ENCODE results near the gene SPANXA2. TPM values are rescaled to one million over a fixed set of nuclear protein-coding genes. Genes with fewer than 3 reads are reported as not detected.
"Not testable (repeated sequence)": the region's sequence is repeated elsewhere in the genome, so short reads cannot be mapped to it uniquely, and the experiment has no call there.

SPANXA2 gene, protein sequence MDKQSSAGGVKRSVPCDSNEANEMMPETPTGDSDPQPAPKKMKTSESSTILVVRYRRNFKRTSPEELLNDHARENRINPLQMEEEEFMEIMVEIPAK
- polyA plus RNA-seq: not detected

DNA sequence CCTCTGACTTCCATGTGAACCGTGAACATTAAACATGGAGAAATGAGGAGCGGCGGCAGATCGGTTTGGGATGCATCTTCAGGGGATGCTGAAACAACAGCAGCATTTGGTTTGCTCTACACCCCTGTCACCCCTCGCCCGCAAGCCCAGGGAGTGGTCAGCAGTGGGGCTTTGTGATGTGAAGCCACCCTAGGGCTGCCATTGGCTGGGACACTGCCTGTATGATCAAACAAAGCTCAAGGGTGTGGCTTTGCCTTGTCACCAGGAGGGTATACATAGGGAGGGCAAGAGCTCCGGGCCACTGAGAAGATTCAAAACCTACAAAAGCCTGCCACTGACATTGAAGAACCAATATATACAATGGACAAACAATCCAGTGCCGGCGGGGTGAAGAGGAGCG, at the start of gene SPANXA2:
SPANXA2 (plus strand) TSS at position 301 of the 400 bp plus-strand sequence; CDS start at position 361, 60 bp downstream.
- H3K36me3 Mint-ChIP-seq; H3K4me3 Mint-ChIP-seq; H3K4me1 Mint-ChIP-seq; DNase-seq; H3K27ac Mint-ChIP-seq; H3K27me3 Mint-ChIP-seq (ENCODE audit: low read depth in 3 of 3); H3K9me3 Mint-ChIP-seq: not testable (repeated sequence)

DNA sequence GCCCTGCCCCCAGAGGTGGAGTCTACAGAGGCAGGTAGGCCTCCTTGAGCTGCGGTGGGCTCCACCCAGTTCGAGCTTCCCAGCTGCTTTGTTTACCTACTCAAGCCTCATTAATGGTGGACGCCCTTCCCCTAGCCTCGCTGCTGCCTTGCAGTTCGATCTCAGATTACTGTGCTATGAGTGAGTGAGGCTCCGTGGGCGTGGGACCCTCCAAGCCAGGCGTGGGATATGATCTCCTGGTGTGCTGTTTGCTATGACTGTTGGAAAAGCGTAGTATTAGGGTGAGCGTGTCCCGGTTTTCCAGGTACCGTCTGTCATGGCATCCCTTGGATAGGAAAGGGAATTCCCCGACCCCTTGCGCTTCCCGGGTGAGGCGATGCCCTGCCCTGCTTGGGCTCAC, 47.0 kb upstream of the SPANXA2 start:
- H3K9me3 Mint-ChIP-seq; DNase-seq; H3K4me1 Mint-ChIP-seq; H3K27me3 Mint-ChIP-seq (ENCODE audit: low read depth in 3 of 3); H3K36me3 Mint-ChIP-seq; H3K27ac Mint-ChIP-seq; H3K4me3 Mint-ChIP-seq: not testable (repeated sequence)

GRCh38 chrX:141584638-141585037, 4.9 kb upstream of the SPANXA2 start, which contains the start of gene SPANXA1:
Gene SPANXA1 (minus strand): TSS chrX:141584738. CDS start chrX:141584678, 60 bp downstream.
- not testable (repeated sequence) for H3K36me3 Mint-ChIP-seq

DNA sequence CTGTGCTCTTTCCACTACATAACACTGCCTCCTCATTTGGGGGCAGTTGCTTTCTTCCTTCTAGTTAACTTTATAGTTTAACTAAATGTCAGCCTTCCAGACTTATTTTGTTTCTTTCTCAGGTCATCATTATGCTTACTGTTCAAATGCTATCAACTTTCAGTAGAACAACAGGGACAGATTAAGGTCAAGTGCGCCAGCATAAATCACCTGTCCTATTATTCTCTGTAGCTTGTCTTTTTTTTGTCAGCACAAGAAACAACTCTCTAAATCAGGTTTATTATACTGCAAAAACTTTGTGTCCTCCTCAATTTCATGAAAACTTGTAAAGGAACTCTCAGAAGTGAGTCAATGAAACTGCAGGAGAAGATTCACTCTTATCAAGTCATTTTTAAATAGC, 19.6 kb downstream of the SPANXA2 start:
- no peak overlapping the region for H3K4me3 Mint-ChIP-seq
- no peaks in the 10 kb centered on the region for H3K36me3 Mint-ChIP-seq
- H3K27ac Mint-ChIP-seq: no peak overlapping the region
- H3K9me3 Mint-ChIP-seq: peaks cover 0 to 15% (median 3%) of the 10 kb centered on the region in 6 donors
- DNase-seq: no peak
- no peaks in the 10 kb centered on the region for H3K4me1 Mint-ChIP-seq
- H3K27me3 Mint-ChIP-seq (ENCODE audit: low read depth in 3 of 3): peaks cover 0 to 2% (median 2%) of the 10 kb centered on the region in 3 donors

More at GRCh38 chrX:141584638-141585037, 4.9 kb upstream of the SPANXA2 start, which contains the start of gene SPANXA1:
- not testable (repeated sequence) for H3K27me3 Mint-ChIP-seq (ENCODE audit: low read depth in 3 of 3); H3K27ac Mint-ChIP-seq; H3K4me3 Mint-ChIP-seq; H3K4me1 Mint-ChIP-seq; H3K9me3 Mint-ChIP-seq; DNase-seq

DNA sequence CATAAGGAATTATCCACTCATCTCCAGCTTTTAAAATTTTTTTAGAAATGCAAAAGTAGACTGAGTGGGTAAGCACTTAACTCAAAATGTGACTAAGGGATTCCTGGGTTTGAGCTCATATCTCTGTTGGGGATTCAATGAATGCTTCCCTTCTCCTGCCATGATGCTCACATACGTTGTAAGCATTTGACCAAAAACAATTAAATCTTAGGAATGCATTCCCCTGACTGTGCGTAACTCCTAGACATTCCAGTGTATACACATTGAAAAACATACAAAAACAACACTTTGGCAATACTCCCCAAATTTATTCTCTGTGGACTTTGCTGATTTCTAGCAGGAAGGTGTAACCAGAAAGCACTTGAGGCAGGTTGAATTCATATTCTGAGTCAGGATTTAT, 29.8 kb downstream of the SPANXA2 start:
- Mint-ChIP-seq H3K27ac (no peak overlapping the region), H3K4me1 (no peaks in the 10 kb centered on the region), H3K4me3 (no peak overlapping the region), H3K9me3 (peaks cover 0 to 8% (median 3%) of the 10 kb centered on the region in 6 donors), H3K27me3 (ENCODE audit: low read depth in 3 of 3) (peaks cover 0 to 6% (median 3%) of the 10 kb centered on the region in 3 donors), H3K36me3 (no peaks in the 10 kb centered on the region)
- no peak for DNase-seq

DNA sequence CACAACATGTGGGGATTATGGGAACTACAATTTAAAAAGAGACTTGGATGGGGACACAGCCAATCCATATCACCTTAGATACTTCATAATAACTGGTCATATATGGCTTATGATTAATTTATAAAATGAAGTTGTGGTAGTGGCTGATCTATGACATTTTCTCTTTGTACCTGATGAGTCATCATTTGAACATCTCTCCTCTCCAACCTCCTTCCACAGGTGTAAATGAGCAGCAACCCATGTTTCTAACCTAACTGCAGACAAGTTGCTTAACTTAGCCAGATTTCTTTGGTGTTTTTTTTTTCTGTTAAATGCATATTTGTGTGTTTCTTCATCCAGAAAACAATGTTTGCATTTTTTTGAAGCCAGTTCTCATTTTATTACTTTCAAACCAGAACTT, 42.6 kb downstream of the SPANXA2 start:
- H3K36me3 Mint-ChIP-seq: no peaks in the 10 kb centered on the region
- H3K27me3 Mint-ChIP-seq (ENCODE audit: low read depth in 3 of 3): no peaks in the 10 kb centered on the region
- H3K4me3 Mint-ChIP-seq: no peak overlapping the region
- H3K9me3 Mint-ChIP-seq: peaks cover 0 to 5% (median under 1%) of the 10 kb centered on the region in 6 donors
- no peaks in the 10 kb centered on the region for H3K4me1 Mint-ChIP-seq
- H3K27ac Mint-ChIP-seq: no peak overlapping the region
- DNase-seq: no peak

- no peaks in the 10 kb centered on the region for H3K4me1 Mint-ChIP-seq
- H3K27me3 Mint-ChIP-seq (ENCODE audit: low read depth in 3 of 3): no peaks in the 10 kb centered on the region
- no peak overlapping the region for H3K4me3 Mint-ChIP-seq
- no peak overlapping the region for H3K27ac Mint-ChIP-seq
- peaks cover 0 to 9% (median 0%) of the 10 kb centered on the region in 6 donors for H3K9me3 Mint-ChIP-seq
- no peak for DNase-seq
- no peaks in the 10 kb centered on the region for H3K36me3 Mint-ChIP-seq
Observed at GRCh38 chrX:141638550-141638949, 49.0 kb downstream of the SPANXA2 start.

Other genes starting within 250 kb of the SPANXA2 start
- gene SPANXA1, start 5.0 kb upstream of the SPANXA2 start, polyA plus RNA-seq: not detected
- gene SPANXD, start 109.0 kb downstream of the SPANXA2 start, polyA plus RNA-seq: not detected
- not detected for gene MAGEC3, start 248.6 kb downstream of the SPANXA2 start, polyA plus RNA-seq